Measurements from ENCODE around the gene DOCK6. TPM values are rescaled to one million over a fixed set of nuclear protein-coding genes. Genes with fewer than 3 reads are reported as not detected.
A peak's percentile ranks its signal among the peaks of the same experiment; 100 is the strongest.

Gene DOCK6
- total RNA-seq, 1 experiment from 2014 or later, result 57.9 TPM

DNA sequence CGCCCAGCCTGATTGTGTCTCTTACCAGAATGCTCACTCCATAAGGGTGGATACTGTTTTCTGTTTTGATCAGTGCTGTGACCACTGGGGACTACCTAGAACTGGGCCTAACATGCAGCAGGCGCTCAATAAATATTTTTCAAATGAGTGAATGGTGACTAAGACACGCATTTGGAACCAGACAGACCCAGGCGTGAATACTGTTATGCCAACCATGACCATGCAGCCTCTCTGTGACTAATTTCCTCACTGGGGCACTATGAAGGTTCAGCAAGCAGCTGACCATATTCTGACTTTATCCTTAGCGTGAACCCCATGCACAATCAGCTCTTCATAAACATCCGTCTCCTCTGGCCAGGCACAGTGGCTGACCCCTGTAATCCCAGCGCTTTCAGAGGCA lies 93.8 kb downstream of the DOCK6 start:
- no peak overlapping the region for H3K27ac ChIP-seq (ENCODE audit: insufficient read length, low read depth, low read length)
- no peaks in the 10 kb centered on the region for H3K23me2 ChIP-seq (ENCODE audit: insufficient read length, low read depth, low read length, poor library complexity, severe bottlenecking)
- no peak overlapping the region for H2BK15ac ChIP-seq (ENCODE audit: low read depth, low read length)
- no peaks in the 10 kb centered on the region for H3K4me1 ChIP-seq (ENCODE audit: insufficient read depth, low read length)
- H4K5ac ChIP-seq (ENCODE audit: insufficient read length, low read depth, low read length), result no peak overlapping the region
- H3K4me1 Mint-ChIP-seq, result no peaks in the 10 kb centered on the region
- no peak overlapping the region for H2BK120ac ChIP-seq (ENCODE audit: low read depth, low read length, poor library complexity, severe bottlenecking)
- H3K9me3 Mint-ChIP-seq, result no peaks in the 10 kb centered on the region
- H3K4ac ChIP-seq (ENCODE audit: low read depth, low read length), result no peak overlapping the region
- TF ChIP-seq, protein P1, sequence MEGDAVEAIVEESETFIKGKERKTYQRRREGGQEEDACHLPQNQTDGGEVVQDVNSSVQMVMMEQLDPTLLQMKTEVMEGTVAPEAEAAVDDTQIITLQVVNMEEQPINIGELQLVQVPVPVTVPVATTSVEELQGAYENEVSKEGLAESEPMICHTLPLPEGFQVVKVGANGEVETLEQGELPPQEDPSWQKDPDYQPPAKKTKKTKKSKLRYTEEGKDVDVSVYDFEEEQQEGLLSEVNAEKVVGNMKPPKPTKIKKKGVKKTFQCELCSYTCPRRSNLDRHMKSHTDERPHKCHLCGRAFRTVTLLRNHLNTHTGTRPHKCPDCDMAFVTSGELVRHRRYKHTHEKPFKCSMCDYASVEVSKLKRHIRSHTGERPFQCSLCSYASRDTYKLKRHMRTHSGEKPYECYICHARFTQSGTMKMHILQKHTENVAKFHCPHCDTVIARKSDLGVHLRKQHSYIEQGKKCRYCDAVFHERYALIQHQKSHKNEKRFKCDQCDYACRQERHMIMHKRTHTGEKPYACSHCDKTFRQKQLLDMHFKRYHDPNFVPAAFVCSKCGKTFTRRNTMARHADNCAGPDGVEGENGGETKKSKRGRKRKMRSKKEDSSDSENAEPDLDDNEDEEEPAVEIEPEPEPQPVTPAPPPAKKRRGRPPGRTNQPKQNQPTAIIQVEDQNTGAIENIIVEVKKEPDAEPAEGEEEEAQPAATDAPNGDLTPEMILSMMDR (conservative IDR thresholded peaks at IDR 0.05), result no peak
- no CpG with 5 or more reads among the region's 7 CpGs for WGBS (ENCODE audit: extremely low coverage, insufficient read length, low lambda C conversion rate)
- no peak overlapping the region for H2BK12ac ChIP-seq (ENCODE audit: insufficient read length, low read depth, low read length)
- H3K18ac ChIP-seq (ENCODE audit: insufficient read length, low read depth, low read length), result no peak overlapping the region
- H2BK5ac ChIP-seq (ENCODE audit: insufficient read length, low read length), result no peak overlapping the region
- no peaks in the 10 kb centered on the region for H3K27me3 Mint-ChIP-seq (ENCODE audit: low read depth)
- H3K79me2 ChIP-seq (ENCODE audit: insufficient read depth, low read length), result no peaks in the 10 kb centered on the region
- no peaks in the 10 kb centered on the region for H3K27me3 ChIP-seq (ENCODE audit: insufficient read depth, low read length)
- H3K9ac ChIP-seq (ENCODE audit: extremely low read depth, insufficient read length, low read length), result no peak overlapping the region
- H3K56ac ChIP-seq (ENCODE audit: insufficient read length, low read depth, low read length), result no peak overlapping the region
- no peak overlapping the region for H2BK20ac ChIP-seq (ENCODE audit: low read depth, low read length, poor library complexity, severe bottlenecking)
- no peaks in the 10 kb centered on the region for H3K9me3 ChIP-seq (ENCODE audit: control insufficient read depth, low read depth, low read length)
- H2AK5ac ChIP-seq (ENCODE audit: insufficient read length, low read length), result no peak overlapping the region
- H4K91ac ChIP-seq (ENCODE audit: insufficient read length, low read depth, low read length), result no peak overlapping the region
- H3K4me2 ChIP-seq (ENCODE audit: insufficient read depth, insufficient read length, low read length), result no peak overlapping the region
- no peak overlapping the region for H4K8ac ChIP-seq (replicated peaks; ENCODE audit: insufficient read length, low read depth, low read length)
- H3K23ac ChIP-seq (ENCODE audit: insufficient read length, low read depth, low read length), result no peak overlapping the region
- no peaks in the 10 kb centered on the region for H3K79me1 ChIP-seq (ENCODE audit: insufficient read depth, low read depth, low read length, poor library complexity, severe bottlenecking)
- no peak for DNase-seq
- H3K36me3 Mint-ChIP-seq (ENCODE audit: insufficient read depth in 1 of 3, low read depth in 3 of 3), result peaks cover 14 to 52% (median 48%) of the 10 kb centered on the region in 3 experiments
- no peak overlapping the region for H2AFZ ChIP-seq (ENCODE audit: low read length)
- H3K14ac ChIP-seq (ENCODE audit: insufficient read depth, low read length), result no peak overlapping the region
- H3T11ph ChIP-seq (ENCODE audit: low read length), result no peak overlapping the region
- H3K27ac Mint-ChIP-seq, result peak overlapping the region in 1 of 3 experiments; percentile 64; a peak in 1 of 7 replicates
- no peaks in the 10 kb centered on the region for H4K20me1 ChIP-seq (ENCODE audit: control insufficient read depth, insufficient read depth, insufficient read length)
- no peak overlapping the region for H3K4me3 Mint-ChIP-seq

All from H9 (cell line).